ENCODE results near the gene WNT1. TPM values are rescaled to one million over a fixed set of nuclear protein-coding genes. Genes with fewer than 3 reads are reported as not detected.
A peak's percentile ranks its signal among the peaks of the same experiment; 100 is the strongest.

WNT1 gene
- total and polyA plus RNA-seq, 2 of the 4 experiments (the other 2 are of a cell fraction), result not detected

GRCh38 chr12:49014547-49014946, 36.4 kb downstream of the WNT1 start:
- Histone ChIP-seq H2BK120ac (ENCODE audit: low read depth, low read length) (no peak overlapping the region), H3K9me3 (ENCODE audit: control insufficient read depth, insufficient read depth, low read length) (no peaks in the 10 kb centered on the region), H2AFZ (replicated peaks; ENCODE audit: low read length, poor library complexity) (no peak overlapping the region), H3K27ac (ENCODE audit: insufficient read depth, low read length) (no peak overlapping the region), H4K5ac (ENCODE audit: low read depth, low read length) (no peak overlapping the region), H2BK15ac (ENCODE audit: low read depth, low read length) (no peak overlapping the region), H4K20me1 (ENCODE audit: insufficient read depth, low read length) (peaks cover 8% of the 10 kb centered on the region; the same call in 1 of the 2 replicates), H2BK20ac (ENCODE audit: low read depth, low read length) (no peak overlapping the region; the same call in 1 of the 2 replicates), H3K56ac (ENCODE audit: extremely low read depth, insufficient read depth, low read length) (no peak overlapping the region), H2AK5ac (ENCODE audit: low read depth, low read length) (no peak overlapping the region), H3K79me1 (ENCODE audit: low read depth in 1 of 2, low read length in 2 of 2) (peaks cover 32 to 55% of the 10 kb centered on the region in 2 experiments), H3K18ac (ENCODE audit: low read depth, low read length) (no peak overlapping the region), H3K36me3 (ENCODE audit: control insufficient read depth, insufficient read depth, low read length) (peaks cover 14% of the 10 kb centered on the region), H3K9ac (ENCODE audit: low read depth, low read length) (no peak overlapping the region), H2AK9ac (replicated peaks; ENCODE audit: low read depth, low read length, poor library complexity) (peak overlapping the region; percentile 58), H3K4ac (ENCODE audit: low read depth, low read length) (no peak overlapping the region; the same call in 1 of the 2 replicates), H3K4me2 (ENCODE audit: low read depth, low read length) (no peak overlapping the region), H3K4me1 (ENCODE audit: control insufficient read depth, insufficient read depth, low read length) (peaks cover 2% of the 10 kb centered on the region), H3K14ac (replicated peaks; ENCODE audit: low read depth, low read length) (no peak overlapping the region), H3K9me1 (ENCODE audit: insufficient read depth, low read length) (peaks cover 7% of the 10 kb centered on the region), H3K27me3 (ENCODE audit: control insufficient read depth, insufficient read depth, low read length) (no peaks in the 10 kb centered on the region), H4K8ac (ENCODE audit: low read depth in 2 of 2, low read length in 2 of 2) (no peak overlapping the region), H3K4me3 (ENCODE audit: insufficient read depth, low read depth, low read length) (no peak overlapping the region), H4K91ac (ENCODE audit: insufficient read depth, low read depth, low read length) (no peak overlapping the region), H2BK5ac (ENCODE audit: low read depth, low read length, poor library complexity, severe bottlenecking) (no peak overlapping the region), H3K23ac (ENCODE audit: low read depth, low read length) (0 out of 2 replicates have a peak overlapping the region, but pooled peaks have one; percentile 52)
- dilution Hi-C loops (cut with HindIII; ENCODE audit: low sequenced_read_pairs, unreplicated experiment) (no loop called here), intact Hi-C loops (cut with micrococcal nuclease) (no loop called here), in situ Hi-C loops (cut with MboI; ENCODE audit: low sequenced_read_pairs) (no loop called here)
- ChIA-PET POLR2A (ENCODE audit: unreplicated experiment) (no interaction called here), CTCF (interaction anchor here (0.6 to 1.4 kb wide), 3 partner anchors 14 to 27 kb away, joined by 3 read pairs; no protein-coding TSS in a partner anchor)
- DNase-seq (peak; percentile 55), ATAC-seq (ENCODE audit: low read depth) (peak; percentile 2; the same call in 1 of the 2 replicates)
- 40% methylated on average over 1 of the region's 1 CpG; no CpG with 5 or more reads in 1 of the 2 experiments for WGBS, 2 experiments (ENCODE audit: extremely low coverage in 2 of 2, insufficient read length in 1 of 2)
- peak; percentile 19; the same call in 1 of the 2 replicates for TF ChIP-seq SMC3 (IDR thresholded peaks at IDR 0.05; ENCODE audit: low read depth, low read length)
- TF ChIP-seq CTCF (conservative IDR thresholded peaks at IDR 0.05; ENCODE audit: low read depth, low read length), result peak; percentile 42
- TF ChIP-seq MXI1 (IDR thresholded peaks at IDR 0.05; ENCODE audit: borderline replicate concordance, low read depth, low read length), result no peak
- TF ChIP-seq RAD21 (IDR thresholded peaks at IDR 0.05; ENCODE audit: low read length), result peak; percentile 41
- BruUV-seq (replicated peaks), result no TSS peak

All from IMR-90 (cell line).